Ammon's horn (tissue), 1 donor: ENCODE data around the gene METTL23.

Source experiments
- DNase-seq: peaks from one replicate; pipeline ENCODE4 v3.0.0-alpha.2; 2016; ENCODE audit warnings: low spot score

The METTL23 gene

DNA sequence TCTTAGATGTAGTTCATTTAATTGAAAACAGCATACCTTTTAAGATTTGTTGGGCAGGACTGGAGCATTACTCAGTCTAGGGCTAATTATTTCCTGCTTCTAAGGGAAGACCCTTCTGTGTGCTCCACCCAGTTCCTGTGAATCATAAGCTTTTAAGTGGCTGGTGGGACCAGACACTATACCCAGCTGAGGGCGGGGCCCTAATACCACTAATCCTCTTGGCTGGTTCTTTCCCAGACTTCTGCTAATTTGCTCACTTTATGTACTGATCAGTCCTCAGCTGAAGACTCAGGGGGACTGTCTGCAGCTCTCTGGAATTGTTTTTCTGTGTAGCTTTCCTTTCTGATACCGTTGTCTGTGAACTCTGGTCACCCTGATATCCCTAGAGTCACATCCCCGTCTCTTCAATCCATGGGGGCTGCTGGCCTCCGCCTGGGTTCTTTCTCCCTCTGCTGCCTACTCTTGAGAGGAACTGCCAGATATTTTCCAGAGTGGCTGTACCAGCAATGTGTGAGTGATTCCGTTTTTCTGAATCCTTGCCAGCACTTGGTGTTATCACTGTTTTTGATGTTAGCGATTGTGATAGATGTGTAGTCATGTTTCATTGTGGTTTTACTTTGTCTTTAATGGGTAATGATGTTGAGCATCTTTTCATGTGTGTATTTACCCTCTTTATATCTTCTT, 46.3 kb downstream of the METTL23 start:
- no peak for DNase-seq

DNA sequence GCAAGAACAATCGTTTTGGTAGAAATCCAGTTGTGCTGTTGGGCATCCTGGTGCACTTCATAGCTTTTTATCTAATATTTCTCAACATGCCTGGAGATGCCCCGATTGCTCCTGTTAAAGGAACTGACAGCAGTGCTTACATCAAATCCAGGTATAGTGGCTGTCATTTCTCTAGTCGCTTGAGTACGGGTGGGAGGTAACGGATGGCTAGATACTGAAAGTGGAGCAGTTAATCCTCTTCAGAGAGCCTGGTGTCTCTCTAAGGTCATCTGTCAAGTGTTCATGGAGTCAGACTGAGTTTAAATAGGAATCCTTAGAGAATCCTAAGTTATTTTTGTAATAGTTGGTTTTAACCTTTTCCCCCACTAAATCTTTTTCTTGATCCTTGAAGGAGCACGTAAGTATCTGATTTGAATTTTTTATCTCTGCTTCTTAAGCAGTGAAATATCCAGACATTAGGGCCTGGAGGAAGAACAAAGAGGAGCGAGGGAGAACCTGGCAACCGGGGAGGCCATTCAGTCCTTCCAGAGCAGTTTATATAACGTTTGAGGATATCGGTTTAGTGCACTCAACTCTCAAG, 48.5 kb downstream of the METTL23 start:
- DNase-seq = no peak

DNA sequence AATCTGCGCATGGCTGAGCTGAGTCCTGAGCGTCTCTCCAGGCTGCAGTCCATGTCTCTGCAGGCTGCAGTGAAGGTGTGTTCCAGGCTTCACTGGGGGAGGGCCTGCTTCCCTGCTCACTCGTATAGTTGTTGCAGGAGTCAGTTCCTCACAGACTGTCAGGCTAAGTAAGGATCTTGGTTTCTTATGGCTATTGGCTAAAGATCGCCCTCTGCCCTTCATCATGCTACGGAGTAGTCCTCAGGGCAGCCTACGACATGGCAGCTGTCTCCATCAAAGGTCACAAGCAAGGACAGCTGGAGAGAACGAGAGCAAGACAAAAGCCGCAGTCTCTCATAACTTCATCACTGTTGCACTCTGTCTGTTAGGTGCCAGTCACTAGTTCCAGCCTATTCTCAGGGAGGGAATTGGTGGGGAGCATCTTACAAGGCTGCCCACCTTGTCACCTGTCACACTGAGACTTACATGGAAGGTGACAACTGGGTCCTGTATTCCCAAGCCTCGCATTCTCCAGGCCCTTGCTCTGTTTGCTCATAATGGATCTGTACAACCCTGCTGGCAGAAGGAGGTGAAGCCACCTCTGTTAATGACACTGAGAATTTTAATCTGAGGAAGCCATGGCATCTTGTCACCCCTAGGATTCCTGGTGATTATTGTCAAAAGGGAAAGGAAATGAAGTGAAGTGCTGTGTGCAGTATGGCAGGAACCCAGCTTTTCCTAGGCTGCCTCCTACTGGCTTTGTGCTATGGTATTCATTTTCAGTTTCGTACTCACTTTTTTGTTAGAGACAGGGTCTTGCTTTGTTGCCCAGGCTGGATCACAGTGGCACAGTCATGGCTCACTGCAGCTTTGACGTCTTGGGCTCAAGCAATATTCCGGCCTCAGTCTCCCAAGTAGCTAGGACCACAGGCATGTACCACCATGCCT, 54.7 kb downstream of the METTL23 start:
- no peak for DNase-seq

DNA sequence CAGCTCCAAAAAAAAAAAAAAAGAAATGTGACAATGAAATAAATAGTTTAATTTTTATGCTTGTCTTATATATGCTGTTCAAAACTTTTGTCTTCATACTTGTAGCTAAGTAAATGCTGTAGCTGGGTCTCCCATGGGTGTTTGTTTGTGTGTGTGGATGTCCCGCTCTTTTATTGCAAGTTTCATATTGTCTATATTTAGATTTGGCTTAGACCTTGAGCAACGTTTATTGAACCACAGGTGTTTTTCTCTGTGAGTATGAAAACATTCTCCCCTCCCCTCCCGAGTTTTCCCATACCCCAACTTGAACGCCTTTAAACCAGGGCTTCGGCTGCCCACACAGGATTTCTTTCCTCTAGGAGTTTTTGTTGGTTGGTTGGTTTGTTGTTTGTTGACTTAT, 56.5 kb downstream of the METTL23 start:
- DNase-seq = no peak
